Measurements from ENCODE around the gene SBNO2.

- no peak for TF ChIP-seq ZNF70 (CRISPR knock-in tag; IDR thresholded peaks at IDR 0.05)
- TF ChIP-seq TSHZ2 (CRISPR knock-in tag; IDR thresholded peaks at IDR 0.05), result no peak
- no peak for TF ChIP-seq RARB (CRISPR knock-in tag; IDR thresholded peaks at IDR 0.05)
- TF ChIP-seq POU6F1 (CRISPR knock-in tag; IDR thresholded peaks at IDR 0.05; ENCODE audit: borderline replicate concordance, low read depth), result no peak
- no peak for TF ChIP-seq CSRNP3 (CRISPR knock-in tag; IDR thresholded peaks at IDR 0.05)
- no peak for TF ChIP-seq SNAI2 (CRISPR knock-in tag; IDR thresholded peaks at IDR 0.05)
- TF ChIP-seq ZC3H10 (CRISPR knock-in tag; IDR thresholded peaks at IDR 0.05), result no peak
- no peak for TF ChIP-seq ZFP3 (CRISPR knock-in tag; IDR thresholded peaks at IDR 0.05)
- TF ChIP-seq BACH2 (CRISPR knock-in tag; IDR thresholded peaks at IDR 0.05; ENCODE audit: borderline replicate concordance), result no peak
- TF ChIP-seq PATZ1 (CRISPR knock-in tag; IDR thresholded peaks at IDR 0.05; ENCODE audit: borderline replicate concordance), result no peak
- no peak for TF ChIP-seq ARNTL (CRISPR knock-in tag; IDR thresholded peaks at IDR 0.05; ENCODE audit: borderline replicate concordance, low read depth)
Measured at GRCh38 chr19:1081301-1082164, 92.5 kb downstream of the SBNO2 start.
